GM06990 (cell line): ENCODE results near the gene DSG3.
A peak's percentile ranks its signal among the peaks of the same experiment; 100 is the strongest.

Experiments used
- DNase-seq: peaks from one replicate; pipeline ENCODE4 v3.0.0-alpha.2; 2011; ENCODE audit not compliant: insufficient read length; ENCODE audit errors: extremely low read depth
- H3K27me3 ChIP-seq: replicated peaks from 2 replicates; pipeline ENCODE4 v1.6.0; 2011; ENCODE audit warnings: low read length; ENCODE audit not compliant: control insufficient read depth, insufficient read depth
- H3K36me3 ChIP-seq: 2 replicates; pipeline ENCODE4 v1.5.1; 2011; ENCODE audit warnings: low read length; ENCODE audit not compliant: control insufficient read depth, insufficient read depth
- H3K4me3 ChIP-seq: replicated peaks from 2 replicates; pipeline ENCODE4 v1.5.1; 2011; ENCODE audit warnings: low read depth, mild to moderate bottlenecking, control low read depth, low read length
- TF ChIP-seq, protein P1 (sequence below): IDR thresholded peaks from 2 replicates; pipeline ENCODE4 v1.5.1; 2011; ENCODE audit warnings: low read length, control low read depth, mild to moderate bottlenecking, inconsistent platforms; ENCODE audit not compliant: insufficient read depth, poor library complexity, severe bottlenecking

Gene DSG3

DNA sequence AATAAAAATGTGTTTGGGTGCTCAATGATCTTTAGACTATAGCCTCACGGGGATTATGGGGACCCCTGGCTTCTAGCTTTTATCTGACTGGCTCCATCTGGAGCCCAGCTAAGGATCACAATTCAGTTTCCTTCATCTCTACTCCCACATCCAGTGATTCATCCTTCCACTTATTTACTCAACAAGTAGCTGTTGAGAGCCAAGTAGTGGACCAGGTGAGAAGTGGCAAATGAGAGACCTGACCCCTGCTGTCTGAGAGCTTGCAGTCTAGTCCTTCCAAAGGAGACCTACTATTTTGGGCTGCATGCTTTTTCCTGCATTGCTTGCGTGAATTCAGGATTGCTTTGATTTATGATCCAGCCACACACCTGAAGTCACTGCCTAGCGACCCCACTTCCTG lies 10.7 kb upstream of the DSG3 start:
- TF ChIP-seq, protein P1, sequence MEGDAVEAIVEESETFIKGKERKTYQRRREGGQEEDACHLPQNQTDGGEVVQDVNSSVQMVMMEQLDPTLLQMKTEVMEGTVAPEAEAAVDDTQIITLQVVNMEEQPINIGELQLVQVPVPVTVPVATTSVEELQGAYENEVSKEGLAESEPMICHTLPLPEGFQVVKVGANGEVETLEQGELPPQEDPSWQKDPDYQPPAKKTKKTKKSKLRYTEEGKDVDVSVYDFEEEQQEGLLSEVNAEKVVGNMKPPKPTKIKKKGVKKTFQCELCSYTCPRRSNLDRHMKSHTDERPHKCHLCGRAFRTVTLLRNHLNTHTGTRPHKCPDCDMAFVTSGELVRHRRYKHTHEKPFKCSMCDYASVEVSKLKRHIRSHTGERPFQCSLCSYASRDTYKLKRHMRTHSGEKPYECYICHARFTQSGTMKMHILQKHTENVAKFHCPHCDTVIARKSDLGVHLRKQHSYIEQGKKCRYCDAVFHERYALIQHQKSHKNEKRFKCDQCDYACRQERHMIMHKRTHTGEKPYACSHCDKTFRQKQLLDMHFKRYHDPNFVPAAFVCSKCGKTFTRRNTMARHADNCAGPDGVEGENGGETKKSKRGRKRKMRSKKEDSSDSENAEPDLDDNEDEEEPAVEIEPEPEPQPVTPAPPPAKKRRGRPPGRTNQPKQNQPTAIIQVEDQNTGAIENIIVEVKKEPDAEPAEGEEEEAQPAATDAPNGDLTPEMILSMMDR, result no peak
- no peaks in the 10 kb centered on the region for H3K36me3 ChIP-seq
- H3K27me3 ChIP-seq, result no peaks in the 10 kb centered on the region
- H3K4me3 ChIP-seq, result no peak overlapping the region
- no peak for DNase-seq

DNA sequence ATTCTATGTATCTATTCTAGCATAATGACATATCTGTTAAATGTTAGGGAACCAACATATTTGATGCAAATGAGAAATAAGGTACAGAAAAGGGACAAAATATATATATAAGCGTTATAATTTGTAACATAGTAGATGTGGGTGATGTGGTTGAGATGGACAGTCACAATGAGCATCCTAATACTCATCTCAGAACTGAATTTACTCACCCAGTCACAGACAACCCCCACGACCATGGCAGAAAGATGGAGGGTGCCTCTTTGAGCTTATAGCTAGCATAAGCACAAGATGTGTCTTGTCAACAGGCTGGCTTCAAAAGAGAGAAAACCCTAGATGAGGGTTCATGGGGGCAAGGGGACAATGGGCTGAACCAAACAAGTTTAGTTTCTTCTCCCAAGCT lies 9.1 kb upstream of the DSG3 start:
- no peaks in the 10 kb centered on the region for H3K27me3 ChIP-seq
- TF ChIP-seq, protein P1, result no peak
- H3K36me3 ChIP-seq, result no peaks in the 10 kb centered on the region
- no peak overlapping the region for H3K4me3 ChIP-seq
- peak; percentile 38 for DNase-seq

DNA sequence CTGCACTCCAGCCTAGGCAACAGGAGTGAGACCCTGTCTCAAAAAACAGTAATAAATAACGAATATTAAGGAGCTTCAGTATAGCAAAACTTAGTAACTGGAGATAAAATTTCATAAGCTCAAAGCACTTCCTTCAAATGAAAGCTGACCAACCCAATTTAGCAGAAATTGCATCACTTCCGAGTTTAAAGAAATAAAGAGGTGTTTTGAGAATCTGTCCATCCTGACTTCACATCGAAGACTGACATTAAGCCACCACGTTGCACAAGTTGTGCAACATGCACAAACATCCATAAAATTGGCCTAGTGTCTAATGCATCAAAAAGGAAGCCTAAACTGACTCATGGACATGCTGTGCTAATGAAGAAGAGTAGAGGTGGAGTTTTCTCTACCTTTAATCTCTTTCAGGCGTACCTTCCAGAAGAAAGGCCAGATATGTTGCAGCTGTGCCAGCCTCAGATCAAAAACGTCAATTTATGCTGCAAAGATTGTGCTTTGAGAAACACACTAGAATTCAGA lies 7.7 kb upstream of the DSG3 start:
- Histone ChIP-seq H3K27me3 (no peaks in the 10 kb centered on the region), H3K36me3 (no peaks in the 10 kb centered on the region), H3K4me3 (no peak overlapping the region)
- TF ChIP-seq, protein P1, result no peak
- no peak for DNase-seq

DNA sequence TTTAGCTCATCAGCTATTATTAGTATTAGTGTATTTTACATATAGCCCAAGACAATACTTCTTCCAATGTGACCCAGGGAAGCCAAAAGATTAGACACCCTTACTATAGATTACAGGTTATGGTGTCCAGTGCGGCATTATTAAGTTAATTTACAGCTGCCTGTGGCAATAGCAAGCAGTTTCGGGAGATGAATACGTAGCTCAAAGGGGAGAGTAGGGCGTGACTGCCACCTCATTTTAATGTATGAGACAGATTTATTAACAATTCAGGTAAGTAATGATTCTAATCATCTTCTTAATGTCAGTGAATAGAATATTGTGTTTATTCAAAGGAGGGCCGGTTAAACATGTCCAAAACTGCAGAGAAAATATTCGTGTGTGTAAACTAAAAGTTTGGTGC lies 6.8 kb upstream of the DSG3 start:
- no peaks in the 10 kb centered on the region for H3K36me3 ChIP-seq
- H3K4me3 ChIP-seq, result no peak overlapping the region
- H3K27me3 ChIP-seq, result no peaks in the 10 kb centered on the region
- TF ChIP-seq, protein P1, result no peak
- no peak for DNase-seq

DNA sequence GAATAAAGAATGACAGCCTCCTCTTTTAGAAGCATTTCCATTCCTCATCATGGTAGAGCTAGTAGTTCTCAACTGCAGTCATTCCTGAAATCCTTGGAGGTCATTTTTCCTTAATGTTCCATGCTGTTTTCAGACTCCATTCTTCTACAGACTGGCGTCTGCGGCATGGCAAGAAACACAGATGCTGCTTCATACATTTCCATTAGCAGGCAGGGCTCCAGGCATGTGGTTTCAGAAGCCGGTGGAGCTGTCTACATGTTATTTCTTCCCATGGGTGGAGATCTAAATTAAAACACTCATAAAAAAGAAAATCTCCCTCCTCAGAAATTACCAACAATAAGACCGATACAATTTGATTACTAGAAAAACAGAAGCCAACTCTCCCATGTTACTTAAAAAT lies 6.0 kb upstream of the DSG3 start:
- TF ChIP-seq, protein P1, result no peak
- no peak for DNase-seq
- H3K36me3 ChIP-seq, result no peaks in the 10 kb centered on the region
- H3K27me3 ChIP-seq, result no peaks in the 10 kb centered on the region
- H3K4me3 ChIP-seq, result no peak overlapping the region

DNA sequence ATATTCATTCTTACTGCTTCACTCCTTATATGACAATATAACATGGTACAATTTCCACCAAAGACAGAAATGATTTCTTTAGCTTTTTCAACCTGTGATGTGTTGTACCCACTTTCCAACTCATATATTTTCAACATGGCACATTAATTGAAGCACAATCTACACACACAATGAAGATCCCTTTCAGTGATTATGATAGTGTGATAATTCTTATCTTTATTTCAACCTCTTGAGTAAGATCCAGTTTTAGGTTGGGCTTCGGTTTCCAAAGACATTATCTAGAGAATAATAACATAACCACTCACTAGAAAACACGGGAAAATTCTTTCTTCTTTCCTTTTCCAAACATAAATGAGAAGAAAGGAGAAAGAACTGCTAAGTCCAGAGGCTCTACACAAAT lies 3.4 kb upstream of the DSG3 start:
- no peak for DNase-seq
- no peaks in the 10 kb centered on the region for H3K27me3 ChIP-seq
- no peaks in the 10 kb centered on the region for H3K36me3 ChIP-seq
- TF ChIP-seq, protein P1, result no peak
- H3K4me3 ChIP-seq, result no peak overlapping the region
